Measurements from ENCODE around the gene PARD6B. TPM values are rescaled to one million over a fixed set of nuclear protein-coding genes. Genes with fewer than 3 reads are reported as not detected.
"Not testable (repeated sequence)": the region's sequence is repeated elsewhere in the genome, so short reads cannot be mapped to it uniquely, and the experiment has no call there.

Gene PARD6B
- total and polyA plus RNA-seq, 2 experiments from 2014 or later = 10.2 to 20.0 TPM

DNA sequence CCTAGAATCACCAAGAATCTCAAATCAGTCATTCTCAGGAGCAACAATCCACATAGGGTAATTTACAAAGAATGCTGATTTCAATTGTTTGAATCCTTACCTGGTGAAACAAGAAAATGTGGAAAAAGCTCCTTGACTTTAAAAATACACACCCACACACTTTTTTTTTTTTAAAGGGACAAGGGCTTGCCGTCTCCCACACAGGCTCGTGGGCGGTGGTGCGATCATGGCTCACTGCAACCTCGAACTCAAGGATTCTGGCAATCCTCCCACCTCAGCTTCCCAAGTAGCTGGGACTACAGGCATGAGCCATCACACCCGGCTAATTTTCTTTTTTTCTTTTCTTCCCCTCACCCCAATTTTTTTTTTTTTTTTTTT lies 30.7 kb downstream of the PARD6B start:
- peaks cover 9% of the 10 kb centered on the region for H3K4me1 ChIP-seq (ENCODE audit: low read depth)
- no peaks in the 10 kb centered on the region for H3K9me3 ChIP-seq (ENCODE audit: low read depth)
- H3K27me3 ChIP-seq = no peaks in the 10 kb centered on the region
- TF ChIP-seq, protein P1, sequence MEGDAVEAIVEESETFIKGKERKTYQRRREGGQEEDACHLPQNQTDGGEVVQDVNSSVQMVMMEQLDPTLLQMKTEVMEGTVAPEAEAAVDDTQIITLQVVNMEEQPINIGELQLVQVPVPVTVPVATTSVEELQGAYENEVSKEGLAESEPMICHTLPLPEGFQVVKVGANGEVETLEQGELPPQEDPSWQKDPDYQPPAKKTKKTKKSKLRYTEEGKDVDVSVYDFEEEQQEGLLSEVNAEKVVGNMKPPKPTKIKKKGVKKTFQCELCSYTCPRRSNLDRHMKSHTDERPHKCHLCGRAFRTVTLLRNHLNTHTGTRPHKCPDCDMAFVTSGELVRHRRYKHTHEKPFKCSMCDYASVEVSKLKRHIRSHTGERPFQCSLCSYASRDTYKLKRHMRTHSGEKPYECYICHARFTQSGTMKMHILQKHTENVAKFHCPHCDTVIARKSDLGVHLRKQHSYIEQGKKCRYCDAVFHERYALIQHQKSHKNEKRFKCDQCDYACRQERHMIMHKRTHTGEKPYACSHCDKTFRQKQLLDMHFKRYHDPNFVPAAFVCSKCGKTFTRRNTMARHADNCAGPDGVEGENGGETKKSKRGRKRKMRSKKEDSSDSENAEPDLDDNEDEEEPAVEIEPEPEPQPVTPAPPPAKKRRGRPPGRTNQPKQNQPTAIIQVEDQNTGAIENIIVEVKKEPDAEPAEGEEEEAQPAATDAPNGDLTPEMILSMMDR (IDR thresholded peaks at IDR 0.05; ENCODE audit: low read depth, low read length) = no peak
- H3K4me3 ChIP-seq = no peak overlapping the region
- H3K36me3 ChIP-seq = no peaks in the 10 kb centered on the region
- DNase-seq (ENCODE audit: low read depth in 1 of 2, low spot score in 1 of 2) = peak in 1 of 2 donors; percentile 56
- H3K27ac ChIP-seq = peak overlapping the region; percentile 66

DNA sequence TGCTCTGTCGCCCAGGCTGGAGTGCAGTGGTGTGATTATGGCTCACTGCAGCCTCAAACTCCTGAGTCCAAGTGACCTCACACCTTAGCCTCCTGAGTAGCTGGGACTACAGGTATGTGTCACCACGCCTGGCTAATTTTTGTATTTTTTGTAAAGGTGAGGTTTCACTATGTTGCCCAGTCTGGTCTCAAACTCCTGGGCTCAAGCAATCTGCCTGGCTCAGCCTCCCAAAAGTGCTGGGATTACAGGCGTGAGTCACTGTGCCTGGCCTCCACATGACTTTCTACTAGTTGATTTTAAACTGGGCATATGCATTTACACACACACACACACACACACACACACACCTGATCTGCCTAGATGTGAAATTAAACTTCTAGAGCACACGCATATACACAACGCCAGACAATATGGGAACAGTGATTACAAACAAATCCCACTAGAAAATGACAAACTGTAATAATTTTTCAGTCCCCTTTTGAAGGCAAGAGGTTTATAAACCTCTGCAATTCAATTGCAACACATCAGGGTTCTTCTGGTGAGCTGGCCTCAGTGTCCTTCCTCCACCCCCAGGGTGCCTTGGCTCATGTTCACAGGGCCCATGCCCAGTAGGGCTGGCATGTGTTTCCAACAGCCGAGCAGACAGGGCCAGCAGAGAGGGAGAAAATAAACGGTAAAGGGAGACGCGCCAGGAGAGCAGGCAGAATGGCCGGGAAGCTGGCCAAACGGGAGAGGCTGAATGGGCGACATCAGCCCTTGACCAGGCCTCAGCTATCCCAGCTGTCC lies 31.2 kb downstream of the PARD6B start:
- H3K4me3 ChIP-seq = no peak overlapping the region
- peaks cover 13% of the 10 kb centered on the region for H3K4me1 ChIP-seq (ENCODE audit: low read depth)
- DNase-seq (ENCODE audit: low read depth in 1 of 2, low spot score in 1 of 2) = peak in 1 of 2 donors; percentile 61
- no peak overlapping the region for H3K27ac ChIP-seq
- no peaks in the 10 kb centered on the region for H3K9me3 ChIP-seq (ENCODE audit: low read depth)
- TF ChIP-seq, protein P1 (IDR thresholded peaks at IDR 0.05; ENCODE audit: low read depth, low read length) = no peak
- H3K36me3 ChIP-seq = no peaks in the 10 kb centered on the region
- no peaks in the 10 kb centered on the region for H3K27me3 ChIP-seq

DNA sequence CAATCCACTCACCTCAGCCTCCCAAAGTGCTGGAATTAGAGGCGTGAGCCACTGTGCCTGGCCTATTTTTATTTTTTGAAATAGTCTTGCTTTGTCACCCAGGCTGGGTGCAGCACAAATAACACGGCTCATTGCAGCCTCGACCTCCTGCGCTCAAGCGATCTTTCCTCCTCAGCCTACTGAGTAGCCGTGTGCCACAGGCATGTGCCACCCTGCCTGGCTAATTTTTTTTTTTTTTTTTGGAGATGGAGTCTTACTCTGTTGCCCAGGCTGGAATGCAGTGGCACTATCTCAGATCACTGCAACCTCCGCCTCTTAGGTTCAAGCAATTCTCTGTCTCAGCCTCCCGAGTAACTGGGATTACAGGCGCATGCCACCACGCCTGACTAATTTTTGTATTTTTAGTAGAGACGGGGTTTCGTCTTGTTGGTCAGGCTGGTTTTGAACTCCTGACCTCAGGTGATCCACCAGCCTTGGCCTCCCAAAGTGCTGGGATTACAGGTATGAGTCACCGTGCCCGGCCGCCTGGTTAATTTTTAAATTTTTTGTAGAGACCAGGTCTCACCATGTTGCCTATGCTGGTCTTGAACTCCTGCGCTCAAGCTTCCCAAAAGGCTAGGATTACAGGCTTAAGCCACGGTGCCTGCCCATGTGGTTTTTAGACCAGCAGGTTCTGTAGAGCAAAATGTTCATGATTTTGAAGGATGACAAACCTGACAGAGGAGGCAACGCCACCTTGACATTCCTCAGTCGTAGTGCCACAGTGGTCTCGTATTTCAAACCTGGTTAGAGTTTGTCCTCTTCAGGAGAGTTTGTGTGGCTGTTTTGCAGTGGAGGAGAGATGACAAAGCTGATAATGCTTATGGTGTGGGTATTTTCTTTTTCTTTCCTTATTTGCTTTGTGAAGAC lies 32.4 kb downstream of the PARD6B start:
- not testable (repeated sequence) for DNase-seq (ENCODE audit: low read depth in 1 of 2, low spot score in 1 of 2)

DNA sequence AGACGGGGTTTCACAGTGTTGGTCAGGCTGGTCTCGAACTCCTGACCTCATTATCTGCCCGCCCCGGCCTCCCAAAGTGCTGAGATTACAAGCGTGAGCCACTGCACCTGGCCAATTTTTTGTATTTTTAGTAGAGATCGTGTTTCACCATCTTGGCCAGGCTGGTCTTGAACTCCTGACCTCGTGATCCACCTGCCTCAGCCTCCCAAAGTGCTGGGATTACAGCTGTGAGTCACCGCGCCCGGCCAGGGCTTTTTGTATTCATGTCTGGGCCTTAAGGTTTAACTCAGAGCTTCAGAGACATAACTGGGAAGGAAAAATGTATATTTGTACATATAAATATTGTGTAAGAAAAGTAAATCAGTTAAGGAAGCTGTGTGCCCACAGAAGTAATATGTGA lies 33.9 kb downstream of the PARD6B start:
- not testable (repeated sequence) for H3K27ac ChIP-seq; H3K36me3 ChIP-seq; H3K27me3 ChIP-seq; DNase-seq (ENCODE audit: low read depth in 1 of 2, low spot score in 1 of 2); H3K9me3 ChIP-seq (ENCODE audit: low read depth); H3K4me3 ChIP-seq
- peaks cover 13% of the 10 kb centered on the region for H3K4me1 ChIP-seq (ENCODE audit: low read depth)

More for the DNA sequence above, 32.4 kb downstream of the PARD6B start:
- not testable (repeated sequence) for H3K9me3 ChIP-seq (ENCODE audit: low read depth); H3K36me3 ChIP-seq; H3K27ac ChIP-seq; H3K27me3 ChIP-seq; H3K4me3 ChIP-seq
- H3K4me1 ChIP-seq (ENCODE audit: low read depth) = peaks cover 13% of the 10 kb centered on the region

DNA sequence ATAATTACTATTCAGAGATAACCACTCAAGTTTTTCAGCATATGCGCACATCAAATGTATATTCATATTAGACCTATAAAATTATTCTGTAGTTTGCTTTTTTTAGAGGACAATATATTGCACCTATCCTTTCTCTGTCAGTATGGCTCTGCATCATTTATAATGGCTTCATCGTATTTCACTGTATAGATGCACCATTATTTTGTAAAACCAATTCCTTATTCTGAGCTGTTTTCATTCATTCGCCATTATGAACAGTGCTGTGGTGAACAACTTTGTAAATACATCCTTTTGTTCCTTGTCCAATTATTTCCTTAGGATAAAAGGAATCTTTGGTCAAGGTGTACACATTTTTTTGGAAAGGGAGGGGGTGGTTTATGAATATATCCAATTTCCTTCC lies 34.3 kb downstream of the PARD6B start:
- Histone ChIP-seq H3K27ac (no peak overlapping the region), H3K36me3 (no peaks in the 10 kb centered on the region), H3K4me3 (no peak overlapping the region), H3K4me1 (ENCODE audit: low read depth) (peaks cover 13% of the 10 kb centered on the region), H3K27me3 (no peaks in the 10 kb centered on the region), H3K9me3 (ENCODE audit: low read depth) (no peaks in the 10 kb centered on the region)
- TF ChIP-seq, protein P1 (IDR thresholded peaks at IDR 0.05; ENCODE audit: low read depth, low read length) = no peak
- no peak for DNase-seq (ENCODE audit: low read depth in 1 of 2, low spot score in 1 of 2)

DNA sequence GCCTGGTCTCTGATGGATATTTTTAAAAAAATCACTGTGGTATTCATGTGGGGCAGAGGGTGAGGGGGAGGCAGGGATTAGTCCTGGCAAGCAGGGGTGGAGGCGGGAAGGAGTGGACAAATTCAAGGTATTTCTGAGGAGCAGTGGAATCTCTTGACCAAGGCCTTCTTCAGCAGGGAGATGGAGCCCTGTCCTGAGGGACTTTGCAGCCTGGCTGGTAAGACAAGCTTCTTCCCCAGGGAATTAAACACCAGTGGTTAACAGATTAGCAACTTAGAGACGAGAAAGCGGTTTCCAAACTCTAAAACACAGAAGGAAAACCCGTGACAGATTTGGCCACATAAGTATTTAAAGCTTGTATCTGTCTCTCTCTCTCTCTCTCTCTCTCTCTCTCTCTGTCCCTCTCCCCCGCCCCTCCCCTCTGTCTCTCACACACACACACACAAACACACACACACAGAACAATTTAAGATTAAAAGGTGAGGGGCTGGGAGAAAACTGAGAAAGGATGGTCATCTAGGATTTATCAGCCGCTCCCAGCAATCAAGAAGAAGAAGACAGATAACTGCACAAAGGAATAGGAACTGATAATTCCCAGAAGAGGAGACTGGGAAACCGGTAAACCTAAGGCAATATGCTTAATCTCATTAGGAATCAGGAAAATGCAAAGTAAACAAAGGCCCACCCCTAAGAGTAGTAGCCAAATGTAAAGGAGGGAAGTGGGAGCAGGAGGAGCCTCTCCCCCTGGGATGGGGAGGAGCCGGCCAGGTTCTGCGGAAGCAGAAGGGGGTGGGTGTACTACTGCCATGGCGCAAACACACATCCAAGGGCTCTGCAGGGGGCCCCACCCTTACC lies 35.8 kb downstream of the PARD6B start:
- not testable (repeated sequence) for H3K4me3 ChIP-seq; H3K9me3 ChIP-seq (ENCODE audit: low read depth); H3K36me3 ChIP-seq; H3K27me3 ChIP-seq; H3K4me1 ChIP-seq (ENCODE audit: low read depth)
- DNase-seq (ENCODE audit: low read depth in 1 of 2, low spot score in 1 of 2) = peak; percentile 5 to 85
- peak overlapping the region; percentile 52 for H3K27ac ChIP-seq

DNA sequence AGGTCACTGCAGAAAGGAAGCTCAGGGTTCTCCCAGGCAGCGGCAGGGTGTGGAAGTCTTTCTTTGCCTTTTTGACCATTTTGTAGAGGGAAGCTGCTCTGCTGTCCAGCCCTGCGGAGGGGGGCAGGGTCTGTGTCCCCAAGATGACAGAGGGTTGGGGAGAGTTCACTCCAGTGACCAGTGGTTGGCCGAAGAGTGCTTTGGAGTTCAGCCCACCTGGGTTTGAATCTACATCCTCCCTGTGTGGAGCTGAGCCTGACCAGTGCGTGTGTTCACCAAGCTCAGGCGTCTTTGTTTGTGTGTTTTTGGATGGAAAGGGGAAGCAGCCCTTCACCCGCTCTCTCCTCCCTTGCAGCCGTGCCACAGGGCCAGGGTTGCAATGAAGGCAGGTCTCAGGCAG lies 37.6 kb downstream of the PARD6B start:
- not testable (repeated sequence) for DNase-seq (ENCODE audit: low read depth in 1 of 2, low spot score in 1 of 2); H3K36me3 ChIP-seq; H3K27me3 ChIP-seq; H3K9me3 ChIP-seq (ENCODE audit: low read depth); H3K4me3 ChIP-seq; H3K4me1 ChIP-seq (ENCODE audit: low read depth); H3K27ac ChIP-seq

DNA sequence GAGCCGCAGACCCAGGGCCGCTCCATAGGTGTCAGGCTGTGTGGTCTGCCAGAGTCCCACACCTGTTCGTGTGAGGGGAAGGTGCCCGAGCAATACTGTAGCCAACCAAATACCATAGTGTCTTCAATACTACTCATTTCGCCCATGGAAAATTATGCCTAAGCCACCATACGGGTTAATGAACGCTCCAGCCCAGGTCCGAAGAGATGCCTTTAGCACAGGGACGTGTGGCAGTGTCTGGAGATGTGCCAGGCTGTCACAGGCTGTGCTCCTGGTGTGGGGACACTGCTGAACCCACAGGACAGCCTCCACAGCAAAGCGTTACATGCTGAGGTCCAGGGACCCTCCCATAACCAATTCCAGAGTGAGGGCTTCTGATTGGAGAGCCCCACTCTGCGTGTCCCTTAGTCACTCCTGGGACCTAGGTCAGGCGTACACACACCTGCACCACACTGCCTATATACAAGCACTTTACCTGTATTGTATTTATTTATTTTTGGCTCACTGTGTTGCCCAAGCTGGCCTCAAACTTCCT lies 38.2 kb downstream of the PARD6B start:
- not testable (repeated sequence) for H3K36me3 ChIP-seq; DNase-seq (ENCODE audit: low read depth in 1 of 2, low spot score in 1 of 2); H3K27ac ChIP-seq; H3K4me1 ChIP-seq (ENCODE audit: low read depth); H3K9me3 ChIP-seq (ENCODE audit: low read depth); H3K27me3 ChIP-seq; H3K4me3 ChIP-seq

DNA sequence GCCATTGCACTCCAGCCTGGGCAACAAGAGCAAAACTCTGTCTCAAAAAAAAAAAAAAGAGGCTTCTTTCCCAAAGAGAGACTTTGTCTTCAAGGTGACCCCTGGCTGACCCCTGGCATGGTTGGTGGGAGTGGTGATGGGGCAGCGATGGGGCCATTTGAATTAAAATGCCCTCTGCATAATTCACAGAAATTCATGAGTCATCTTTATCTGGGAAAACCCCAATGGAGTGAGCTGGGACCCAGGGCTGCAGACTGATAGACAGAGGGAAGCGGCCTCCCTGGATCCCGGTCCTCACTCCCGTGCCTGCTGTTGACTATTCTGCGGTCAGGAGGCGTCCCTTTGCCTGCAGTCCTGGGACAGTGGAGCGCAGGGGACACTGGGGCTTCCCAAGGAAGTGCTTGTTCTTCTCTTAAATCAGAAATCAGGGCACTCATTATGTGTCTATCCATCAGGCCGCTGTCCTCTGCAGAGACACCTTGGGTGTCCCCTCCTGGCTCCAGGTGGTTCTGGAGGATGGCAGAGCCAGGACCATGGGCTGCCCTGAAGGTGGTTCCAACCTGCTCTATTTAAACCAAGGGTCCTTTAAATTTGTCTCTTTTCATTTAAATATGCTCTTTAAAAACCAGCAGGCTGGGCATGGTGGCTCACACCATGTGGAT lies 40.2 kb downstream of the PARD6B start:
- H3K36me3 ChIP-seq; H3K9me3 ChIP-seq (ENCODE audit: low read depth); H3K4me1 ChIP-seq (ENCODE audit: low read depth); H3K4me3 ChIP-seq; H3K27ac ChIP-seq; H3K27me3 ChIP-seq: not testable (repeated sequence)
- DNase-seq (ENCODE audit: low read depth in 1 of 2, low spot score in 1 of 2) = peak in 1 of 2 donors; percentile 49
